Erythroblast (primary cell): ENCODE results near the gene TPCN2.

ENCODE experiments used
- GATA1 ChIP-seq: IDR thresholded peaks from 2 replicates; pipeline ENCODE4 v1.6.1; 2011; ENCODE audit warnings: low read depth, mild to moderate bottlenecking, control low read depth, low read length, moderate library complexity
- POLR2A ChIP-seq: IDR thresholded peaks from 2 replicates; pipeline ENCODE4 v1.6.1; 2011; ENCODE audit warnings: mild to moderate bottlenecking, low read length

DNA sequence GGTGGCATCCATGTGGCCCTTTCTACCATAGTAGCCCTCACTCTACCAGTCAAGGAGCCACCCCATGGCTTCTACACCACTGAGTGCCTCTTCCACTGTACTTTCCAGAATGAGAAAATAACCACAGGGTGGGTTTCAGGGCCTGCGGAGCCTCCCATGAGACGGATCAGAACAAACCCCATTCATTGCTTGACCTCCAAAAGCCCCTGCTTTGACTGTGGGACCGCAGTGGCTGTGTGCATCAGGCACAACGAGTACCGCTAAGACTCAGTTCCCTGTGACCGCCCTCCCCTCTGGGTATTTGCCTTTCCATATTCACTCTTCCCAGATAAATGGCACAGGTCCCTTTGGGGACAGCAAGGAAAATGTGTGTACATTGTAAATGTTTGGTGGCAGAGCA lies 24.2 kb upstream of the TPCN2 start:
- TF ChIP-seq POLR2A (no peak), GATA1 (no peak)
